ENCODE measurements around the gene PHEX. TPM values are rescaled to one million over a fixed set of nuclear protein-coding genes. Genes with fewer than 3 reads are reported as not detected.
A peak's percentile ranks its signal among the peaks of the same experiment; 100 is the strongest.

Gene PHEX
- total RNA-seq, 2 donors from 2014 or later = 0.29 TPM; not detected in 1

- intact Hi-C loops (cut with DNase I) = no loop called here
- ATAC-seq (no peak), DNase-seq (no peak)
These were observed 264.7 kb downstream of the PHEX start for GRCh38 chrX:22296871-22297270.

GRCh38 chrX:22300130-22300529, 268.0 kb downstream of the PHEX start:
- ATAC-seq = peak; percentile 89 to 92
- no peak for DNase-seq
- intact Hi-C loops (cut with DNase I) = no loop called here

Other genes starting within 250 kb of the PHEX start
- gene MBTPS2, start 192.7 kb upstream of the PHEX start, total RNA-seq = 10 to 100 TPM in 1 of 2 donors, 1 to 10 TPM in 1; 8.8 to 12.5 TPM
- under 1 TPM; 0.35 to 0.79 TPM for gene YY2, start 176.3 kb upstream of the PHEX start, total RNA-seq
- 10 to 100 TPM; 49.0 to 64.7 TPM for gene SMS, start 91.6 kb upstream of the PHEX start, total RNA-seq
- gene CBLL2, start 240.6 kb downstream of the PHEX start, total RNA-seq = not detected